ENCODE results near the gene GTPBP1.

The GTPBP1 gene

DNA sequence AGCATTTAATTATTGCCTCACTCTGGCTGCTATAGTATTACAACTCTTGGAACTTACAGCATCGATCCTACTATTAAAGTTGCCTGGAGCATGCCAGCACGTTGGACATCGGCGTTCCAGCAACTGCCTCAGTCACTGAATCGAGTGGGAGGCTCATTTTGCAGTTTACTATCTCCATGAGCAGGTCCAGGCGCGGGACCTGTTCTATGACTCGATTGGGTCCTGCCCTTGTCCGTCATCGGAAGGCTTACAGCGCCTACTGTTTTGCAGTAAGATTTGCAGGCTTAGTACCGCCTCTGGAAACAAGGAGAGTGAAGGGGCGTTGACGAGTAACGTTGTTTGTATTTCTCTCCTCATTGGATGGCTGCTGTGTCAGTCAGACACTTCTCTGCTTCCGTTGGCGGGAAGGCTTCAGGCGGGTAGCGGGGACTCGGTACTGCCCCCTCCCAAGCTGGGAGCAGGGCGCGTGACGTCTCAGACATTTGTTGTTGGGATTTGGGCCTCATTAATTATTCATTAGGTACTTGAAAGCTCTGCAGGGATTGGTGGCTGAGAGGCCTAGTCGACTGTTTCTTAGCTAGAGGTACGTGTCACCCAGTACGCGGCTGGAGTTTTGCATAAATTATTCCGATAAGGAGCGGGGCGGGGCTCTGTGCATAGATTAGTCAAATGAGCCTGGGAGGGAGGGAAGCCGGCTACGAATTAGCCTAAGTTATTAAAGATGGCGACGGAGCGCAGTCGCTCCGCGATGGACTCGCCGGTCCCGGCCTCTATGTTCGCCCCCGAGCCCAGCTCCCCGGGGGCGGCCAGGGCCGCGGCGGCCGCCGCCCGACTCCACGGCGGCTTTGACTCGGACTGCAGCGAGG is at the start of gene GTPBP1:
Gene GTPBP1 (plus strand): TSS at position 710 of the 866 bp plus-strand sequence. CDS start 12 bp downstream, at position 722.
- peak; percentile 95 to 100 (median 98) for DNase-seq

DNA sequence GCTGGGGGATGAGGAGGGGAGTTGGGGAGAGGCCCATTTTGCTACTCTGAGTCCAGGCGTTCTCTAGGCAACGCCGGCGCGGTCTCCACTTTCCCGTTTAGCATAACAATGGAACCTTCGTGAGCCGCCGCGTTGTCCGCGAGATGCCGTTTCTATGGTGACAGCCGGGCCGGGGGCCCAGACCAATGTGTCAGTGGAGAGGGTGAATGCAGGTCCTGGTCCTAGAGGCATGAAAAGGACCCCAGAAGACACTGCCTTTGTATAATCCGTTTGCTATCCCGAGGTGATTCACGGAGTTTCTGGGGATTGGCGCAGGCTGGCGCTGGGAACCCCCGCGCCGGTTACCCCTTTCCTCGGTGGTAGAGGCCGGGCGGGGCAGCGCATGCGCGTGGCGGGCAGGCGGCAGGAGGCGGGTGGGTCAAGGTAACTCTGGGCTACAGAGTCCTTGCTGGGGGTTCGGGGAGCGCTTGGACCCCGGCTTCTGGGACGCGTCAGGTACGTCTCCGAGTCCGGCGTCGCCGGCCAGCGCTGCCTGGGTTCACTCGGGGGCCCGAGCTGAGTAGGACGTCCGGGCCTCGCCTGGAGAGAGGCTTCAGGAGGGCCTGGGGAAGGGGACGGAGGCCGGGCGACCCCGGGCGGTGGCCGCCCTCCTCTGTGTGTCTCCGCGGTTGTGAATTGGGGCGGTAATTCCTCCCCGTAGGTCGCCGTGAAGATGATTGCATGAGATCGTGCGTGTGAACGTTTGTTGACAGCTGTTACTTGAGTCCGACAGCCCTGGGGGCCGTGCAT is 49.3 kb upstream of the GTPBP1 start, which contains the start of the genes CBY1 and FAM227A:
Gene CBY1 (plus strand): TSS at position 383 of the 789 bp plus-strand sequence. CDS start 11,417 bp downstream, outside the sequence.
Gene FAM227A (minus strand): TSS at position 137 of the 789 bp plus-strand sequence. CDS start 6,224 bp downstream, outside the sequence.
- DNase-seq, result peak; percentile 68 to 89 (median 82)

DNA sequence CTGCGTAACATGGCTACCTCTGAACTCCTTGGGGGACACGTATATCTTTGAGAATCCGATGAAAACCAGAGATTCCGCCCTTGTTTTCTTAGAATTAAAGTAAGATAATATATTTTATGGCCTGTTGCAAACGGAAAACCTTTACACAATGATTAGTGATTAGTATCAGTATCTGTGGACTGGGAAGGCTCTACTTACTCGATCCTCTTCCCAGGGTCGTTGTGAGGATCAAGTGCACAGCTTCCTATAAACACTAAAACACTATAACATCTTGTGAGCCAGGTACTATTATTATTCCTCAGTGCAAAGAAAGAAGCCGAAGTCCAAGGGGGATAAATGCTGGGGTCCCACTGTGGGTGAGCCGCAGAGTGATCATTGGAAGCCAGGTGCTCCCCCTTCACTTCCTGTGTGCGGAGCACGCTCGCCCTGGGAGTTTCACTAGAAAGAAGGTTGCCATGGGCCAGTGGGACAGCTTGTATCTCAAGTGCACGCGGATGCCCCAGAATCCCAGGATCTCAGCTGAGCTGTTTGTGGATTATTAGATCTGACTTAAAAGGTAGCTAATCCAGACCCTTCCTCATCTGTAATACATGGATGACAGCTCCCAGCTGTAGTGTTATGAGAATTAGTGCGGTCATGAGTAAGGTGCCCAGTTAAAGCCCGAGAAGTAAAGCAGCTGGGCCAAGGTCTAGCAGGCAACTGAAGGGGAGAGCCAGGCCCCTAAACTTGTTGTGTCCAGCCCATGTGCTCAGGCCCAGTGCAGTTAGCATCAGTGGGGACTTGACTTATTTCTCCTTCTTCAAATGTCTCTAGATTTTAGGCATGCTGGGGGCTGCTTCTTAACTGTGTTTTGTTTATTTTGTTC is 48.5 kb upstream of the GTPBP1 start:
- DNase-seq, result peak in 4 of 6 experiments; percentile 1 to 40 (median 12)

DNA sequence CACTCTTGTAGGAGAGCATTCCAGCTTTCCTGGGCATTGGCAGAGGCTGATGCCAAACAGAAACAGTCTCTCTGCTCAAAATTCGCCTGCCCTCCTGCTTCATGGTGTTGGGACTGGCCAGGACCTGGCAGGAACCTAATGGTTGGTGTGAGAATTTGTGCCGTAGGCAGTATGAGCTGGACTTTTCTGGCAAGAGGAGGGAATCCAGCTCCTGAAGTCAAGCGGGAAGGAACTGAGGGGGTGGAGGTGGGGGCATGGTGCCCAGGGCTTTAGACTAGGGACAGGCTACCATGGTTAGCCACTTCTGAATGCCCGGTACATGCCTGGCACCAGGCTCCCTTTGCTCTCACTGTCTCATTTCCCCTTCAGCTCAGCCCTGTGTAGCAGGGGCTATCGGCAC is 30.9 kb upstream of the GTPBP1 start:
- no peak for DNase-seq

DNA sequence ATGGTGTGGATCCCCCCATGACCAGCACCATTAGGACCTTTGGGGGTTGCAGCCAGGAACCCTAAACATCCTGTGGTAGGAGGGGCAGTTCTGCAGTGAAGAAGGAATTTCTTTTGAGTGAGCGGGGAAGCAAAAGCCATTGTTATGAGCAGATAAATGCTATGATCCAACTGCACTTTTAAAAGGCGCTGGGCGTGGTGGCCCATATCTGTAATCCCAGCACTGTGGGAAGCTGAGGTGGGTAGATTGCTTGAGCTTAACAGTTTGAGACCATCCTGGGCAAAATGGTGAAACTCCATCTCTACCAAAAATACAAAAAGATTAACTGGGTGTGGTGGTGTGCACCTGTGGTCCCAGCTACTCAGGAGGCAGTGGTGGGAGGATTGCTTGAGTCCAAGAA is 29.9 kb upstream of the GTPBP1 start:
- DNase-seq, result no peak

DNA sequence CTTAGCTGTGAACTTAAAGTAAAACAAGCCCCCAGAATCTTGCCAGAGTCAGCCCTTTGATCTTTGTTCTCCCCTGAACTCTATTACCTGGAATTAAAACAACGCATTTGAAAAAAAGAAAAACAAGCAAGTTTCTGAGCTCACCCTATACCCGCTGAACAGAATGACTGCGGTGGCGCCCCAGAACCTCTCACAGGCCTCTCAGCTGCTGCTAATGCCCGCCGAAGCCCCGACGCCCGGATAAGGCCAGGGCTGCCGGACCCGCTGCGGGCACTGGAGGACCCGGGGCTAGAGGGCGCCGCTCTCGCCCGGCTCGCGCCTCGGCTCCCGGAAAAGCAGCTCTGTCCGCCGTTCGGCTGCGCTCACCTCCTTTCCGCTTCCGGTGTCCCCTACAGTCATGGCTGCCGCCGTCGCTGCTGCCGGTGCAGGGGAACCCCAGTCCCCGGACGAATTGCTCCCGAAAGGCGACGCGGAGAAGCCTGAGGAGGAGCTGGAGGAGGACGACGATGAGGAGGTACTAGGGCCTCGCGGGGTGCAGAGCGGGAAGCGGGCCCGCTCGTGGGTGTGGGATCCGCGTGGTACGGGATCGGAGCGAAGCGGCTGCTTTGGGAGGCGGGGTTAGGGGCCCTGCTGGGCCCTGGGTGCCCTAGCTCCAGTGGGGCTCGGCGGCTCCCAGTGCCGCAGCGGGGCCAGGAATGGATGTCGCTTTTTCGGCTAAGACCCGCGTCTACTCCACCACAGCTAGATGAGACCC is 24.0 kb upstream of the GTPBP1 start, which contains the start of gene TOMM22:
Gene TOMM22 (plus strand): TSS at position 376 of the 754 bp plus-strand sequence. CDS start 22 bp downstream, at position 398.
- peak; percentile 70 to 84 (median 74) for DNase-seq

DNA sequence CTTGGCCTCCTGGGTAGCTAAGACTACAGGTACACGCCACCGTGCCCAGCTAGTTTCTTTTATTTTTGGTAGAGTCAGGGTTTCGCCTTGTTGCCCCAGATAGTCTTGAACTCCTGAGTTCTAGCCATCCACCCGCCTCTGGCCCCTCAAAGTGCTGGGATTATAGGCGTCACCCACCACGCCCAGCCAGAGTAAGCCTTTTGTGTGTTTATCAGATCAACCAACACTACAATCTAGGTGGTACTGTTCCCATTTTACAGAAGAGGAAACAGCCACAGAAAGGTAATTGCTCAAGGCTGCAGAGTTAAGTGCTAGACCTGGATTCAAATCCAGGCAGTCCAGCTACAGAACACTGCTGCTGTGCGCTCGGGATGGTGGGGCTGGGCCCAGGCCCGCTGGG is 20.8 kb upstream of the GTPBP1 start:
- no peak for DNase-seq

DNA sequence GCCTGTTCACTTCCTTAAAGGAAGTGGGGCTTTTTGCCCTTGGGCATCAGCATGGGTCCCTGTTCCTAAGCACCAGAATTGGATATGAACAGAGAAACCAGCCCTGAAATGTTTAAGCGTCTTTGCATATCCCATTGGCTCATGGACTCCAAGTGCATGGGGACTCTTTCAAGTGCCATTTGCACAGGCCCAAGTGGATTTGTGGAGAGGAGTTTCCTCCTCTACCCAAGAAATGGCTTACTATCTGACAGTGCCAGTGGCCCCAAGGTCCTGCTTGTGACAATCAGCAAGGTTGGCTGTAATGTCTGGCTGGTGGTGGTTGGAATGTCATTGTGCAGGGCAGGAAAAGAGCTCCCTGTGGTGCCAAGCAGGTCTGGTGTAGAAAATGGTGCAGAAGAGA is 20.0 kb upstream of the GTPBP1 start:
- no peak for DNase-seq

DNA sequence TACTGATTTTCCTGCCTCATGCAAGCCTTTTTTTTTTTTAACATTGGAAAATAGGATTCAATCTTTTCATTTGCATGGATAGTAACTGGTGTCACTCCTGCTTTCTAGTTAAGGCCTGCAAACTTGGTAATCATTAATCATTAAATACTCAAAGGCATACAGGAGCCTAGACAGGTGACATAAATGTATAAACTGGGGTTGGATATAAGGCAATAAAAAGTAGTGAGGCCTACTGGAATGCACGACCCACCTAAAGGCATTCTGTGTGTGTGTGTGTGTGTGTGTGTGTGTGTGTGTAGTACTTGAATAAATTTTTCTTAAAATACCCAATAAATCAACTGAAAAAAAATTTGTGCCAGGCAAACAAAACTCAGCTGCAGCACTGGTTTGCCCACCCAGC is 16.1 kb upstream of the GTPBP1 start:
- DNase-seq, result no peak

DNA sequence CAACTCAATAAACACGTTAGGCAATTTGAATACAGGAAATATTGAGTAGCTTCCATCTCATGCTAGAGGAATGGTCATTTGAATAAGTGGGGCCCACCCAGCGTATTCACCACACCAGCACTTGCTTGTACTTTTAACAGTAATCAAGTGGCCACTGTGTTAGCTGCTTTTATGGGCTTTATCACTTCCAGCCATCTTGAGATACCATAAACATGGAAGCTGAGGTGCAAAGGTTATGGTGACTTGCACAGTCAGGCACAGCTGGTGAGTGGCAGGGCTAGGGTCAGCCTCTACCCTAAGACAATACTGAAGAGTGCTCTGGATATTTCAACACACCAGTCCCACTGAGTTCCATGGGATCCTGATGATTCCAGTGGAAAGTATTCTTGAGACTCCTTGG is 11.7 kb upstream of the GTPBP1 start:
- no peak for DNase-seq

DNA sequence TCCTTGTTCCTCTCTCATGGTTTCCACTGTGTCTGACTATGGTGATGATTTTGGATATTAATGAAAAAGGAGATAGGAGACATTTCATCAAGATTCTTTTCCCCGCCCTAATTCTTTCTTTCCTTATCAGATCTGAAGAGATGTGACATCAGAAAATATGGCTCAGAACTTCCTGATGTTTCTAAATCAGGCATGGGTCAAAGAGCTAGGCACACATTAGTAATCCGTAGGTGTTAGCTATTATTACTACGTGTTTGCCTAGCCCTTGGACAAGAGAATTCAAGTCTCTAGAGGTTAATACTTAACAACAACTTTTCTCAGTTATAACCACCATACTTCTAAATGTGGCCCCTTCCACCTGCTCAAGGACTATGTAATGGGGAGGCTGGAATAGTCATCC is 10.8 kb upstream of the GTPBP1 start:
- no peak for DNase-seq

DNA sequence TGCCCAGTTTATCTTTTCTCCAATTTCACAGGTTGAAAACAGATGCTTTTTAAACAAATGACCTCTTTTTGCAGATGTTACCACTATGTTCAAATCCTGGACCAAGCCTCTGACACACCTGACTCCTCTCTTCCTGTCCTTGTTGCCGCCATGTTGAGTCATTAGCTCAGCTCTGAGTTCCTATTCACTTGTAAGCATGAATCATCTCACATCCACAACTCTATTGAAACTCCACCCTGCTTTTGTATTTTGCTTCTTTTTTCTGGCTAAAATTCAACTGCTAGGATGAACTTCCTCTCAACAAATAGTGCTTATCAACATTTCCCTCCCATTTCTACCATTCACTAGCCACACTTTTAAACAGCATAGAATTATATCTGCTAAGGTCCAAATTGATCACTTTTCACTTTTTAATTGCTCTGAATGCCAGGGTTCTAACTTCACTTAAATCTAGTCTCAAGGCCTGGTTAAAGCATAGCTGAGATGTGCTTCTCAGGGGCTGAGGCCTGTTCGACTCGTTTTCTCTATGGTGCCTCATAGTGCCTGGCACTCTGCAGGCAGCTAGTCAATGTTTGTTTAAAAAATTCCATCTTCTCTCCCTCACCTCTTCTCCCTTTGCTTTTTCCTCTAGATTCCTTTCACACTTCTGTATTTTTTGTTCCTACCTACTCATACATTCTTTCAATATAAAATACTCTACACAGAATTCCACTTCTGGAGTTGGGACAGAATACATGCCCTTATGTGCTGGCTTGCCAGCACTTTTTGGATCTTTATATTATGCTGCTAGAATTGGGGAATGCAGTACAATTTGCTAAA is 8.9 kb upstream of the GTPBP1 start:
- no peak for DNase-seq

DNA sequence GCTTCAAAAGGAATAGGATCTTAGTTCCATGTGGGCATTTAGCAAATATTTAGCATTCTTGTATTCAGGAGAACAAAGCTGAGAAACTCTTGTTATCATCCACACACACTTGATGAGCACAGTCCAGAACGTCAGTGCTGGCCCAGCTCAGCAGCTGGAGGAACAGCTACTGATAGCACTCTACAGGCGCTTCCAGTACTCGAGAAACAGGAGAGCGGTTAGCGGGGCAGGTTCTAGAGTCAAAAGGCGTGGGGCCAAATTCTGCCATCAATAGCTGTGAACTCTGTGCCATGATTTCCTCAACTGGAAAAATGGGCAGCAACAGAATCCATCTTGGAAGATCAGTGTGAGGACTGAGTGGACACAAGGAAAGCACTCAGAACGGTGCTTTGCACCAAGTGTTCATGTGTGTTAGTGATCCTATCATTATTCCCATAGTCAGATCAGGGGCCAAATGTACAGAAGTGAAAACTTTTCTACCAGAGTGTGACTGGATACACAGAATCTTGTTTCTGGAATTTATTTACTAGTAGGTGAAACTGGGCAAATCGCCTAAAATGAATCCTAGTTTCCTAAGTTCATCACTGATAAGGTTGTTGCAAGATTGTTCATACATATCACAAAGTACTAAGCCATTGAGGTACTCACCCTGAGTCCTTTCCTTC is 8.2 kb upstream of the GTPBP1 start:
- DNase-seq, result no peak

DNA sequence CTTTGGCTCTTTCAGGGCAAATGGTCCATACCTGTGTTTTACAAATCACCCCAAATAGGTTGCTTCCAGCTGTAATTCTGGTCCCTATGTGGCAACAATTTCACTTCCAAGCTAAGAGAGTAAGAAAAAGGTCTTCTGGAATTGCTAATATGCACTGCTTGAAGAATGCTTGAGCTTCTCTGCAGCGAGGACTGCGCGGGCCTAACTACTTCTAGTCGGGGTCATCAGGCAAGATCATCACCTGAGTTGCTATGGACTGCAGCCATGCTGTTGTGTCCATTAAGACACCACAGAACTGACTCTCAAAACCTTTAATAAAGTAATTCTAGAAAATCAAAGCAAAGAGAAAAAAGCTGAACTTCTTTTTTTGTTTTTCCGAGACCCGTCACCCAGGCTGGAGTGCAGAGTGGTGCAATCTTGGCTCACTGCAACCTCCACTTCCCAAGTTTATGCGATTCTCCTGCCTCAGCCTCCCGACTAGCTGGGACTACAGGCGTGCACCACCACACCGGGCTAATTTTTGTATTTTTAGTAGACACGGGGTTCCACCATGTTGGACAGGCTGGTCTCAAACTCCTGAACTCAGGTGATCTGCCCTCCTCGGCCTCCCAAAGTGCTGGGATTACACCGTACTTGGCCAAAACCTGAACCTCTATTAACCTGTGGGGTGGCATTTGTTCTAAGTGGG is 7.2 kb upstream of the GTPBP1 start:
- no peak for DNase-seq

DNA sequence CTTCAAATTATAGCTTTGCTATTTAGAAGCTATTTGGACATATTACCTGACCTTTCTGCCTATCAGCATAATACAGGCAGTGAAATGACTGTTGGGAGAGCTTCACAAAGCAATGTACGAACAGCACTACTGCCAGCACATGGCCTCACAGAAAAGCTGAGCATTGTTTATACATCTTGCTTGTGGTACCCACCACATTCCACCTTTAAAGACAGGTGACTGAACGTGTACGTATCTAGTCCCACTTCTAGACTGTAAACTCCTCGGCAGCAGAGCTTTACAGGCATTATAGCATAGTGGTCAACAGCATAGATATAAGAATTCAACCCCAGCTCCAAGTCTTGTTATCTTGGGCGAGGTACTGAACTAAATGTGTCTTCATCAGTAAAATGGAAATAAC is 6.6 kb upstream of the GTPBP1 start:
- DNase-seq, result peak in 1 of 6 experiments; percentile 34

DNA sequence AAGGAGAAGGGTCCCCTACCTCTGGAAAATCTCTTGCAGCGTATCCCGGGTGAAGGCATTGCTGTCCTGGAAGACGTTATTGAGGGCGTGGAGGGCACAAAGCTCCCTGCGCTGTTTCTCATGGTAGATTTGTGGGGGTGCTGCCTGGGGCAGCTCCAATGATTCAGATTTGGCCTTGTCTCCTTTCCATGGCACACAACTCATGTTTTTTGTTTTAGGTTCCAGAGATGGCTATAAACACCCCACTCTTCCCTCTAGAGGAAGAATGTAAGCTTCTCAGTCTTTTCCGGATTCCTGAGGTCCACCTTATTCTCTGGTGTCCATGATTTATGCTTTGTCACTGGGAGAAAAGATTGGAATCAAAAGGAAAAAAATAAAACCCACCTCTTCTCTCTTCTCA is 6.0 kb upstream of the GTPBP1 start:
- DNase-seq, result no peak

DNA sequence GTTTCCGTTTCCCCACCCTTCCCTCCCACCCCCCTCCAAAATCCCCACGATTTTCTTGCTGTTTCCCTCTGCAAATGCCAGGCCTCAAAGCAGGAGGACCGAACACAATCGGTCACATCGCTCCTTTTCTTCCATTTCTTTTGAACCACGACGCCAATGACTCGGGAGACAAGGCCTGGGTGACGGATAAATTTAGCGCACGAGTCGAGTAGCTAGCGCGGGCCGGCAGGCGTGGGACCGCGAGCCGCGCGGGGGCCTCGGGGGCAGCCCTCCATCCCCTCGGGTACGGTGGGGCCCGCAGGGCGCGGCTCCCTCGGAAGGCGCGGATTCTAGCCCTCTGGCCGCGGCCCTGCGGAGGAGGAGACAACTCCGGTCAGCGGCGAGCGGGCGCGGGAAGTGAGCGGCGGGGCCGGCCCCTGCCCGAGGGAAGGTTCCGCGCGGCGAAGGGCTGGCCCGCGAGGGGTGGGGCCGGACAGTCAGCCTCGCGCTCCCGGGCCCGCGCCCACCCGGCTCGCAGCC is 5.4 kb upstream of the GTPBP1 start:
- DNase-seq, result peak in 4 of 6 experiments; percentile 54 to 71 (median 59)

DNA sequence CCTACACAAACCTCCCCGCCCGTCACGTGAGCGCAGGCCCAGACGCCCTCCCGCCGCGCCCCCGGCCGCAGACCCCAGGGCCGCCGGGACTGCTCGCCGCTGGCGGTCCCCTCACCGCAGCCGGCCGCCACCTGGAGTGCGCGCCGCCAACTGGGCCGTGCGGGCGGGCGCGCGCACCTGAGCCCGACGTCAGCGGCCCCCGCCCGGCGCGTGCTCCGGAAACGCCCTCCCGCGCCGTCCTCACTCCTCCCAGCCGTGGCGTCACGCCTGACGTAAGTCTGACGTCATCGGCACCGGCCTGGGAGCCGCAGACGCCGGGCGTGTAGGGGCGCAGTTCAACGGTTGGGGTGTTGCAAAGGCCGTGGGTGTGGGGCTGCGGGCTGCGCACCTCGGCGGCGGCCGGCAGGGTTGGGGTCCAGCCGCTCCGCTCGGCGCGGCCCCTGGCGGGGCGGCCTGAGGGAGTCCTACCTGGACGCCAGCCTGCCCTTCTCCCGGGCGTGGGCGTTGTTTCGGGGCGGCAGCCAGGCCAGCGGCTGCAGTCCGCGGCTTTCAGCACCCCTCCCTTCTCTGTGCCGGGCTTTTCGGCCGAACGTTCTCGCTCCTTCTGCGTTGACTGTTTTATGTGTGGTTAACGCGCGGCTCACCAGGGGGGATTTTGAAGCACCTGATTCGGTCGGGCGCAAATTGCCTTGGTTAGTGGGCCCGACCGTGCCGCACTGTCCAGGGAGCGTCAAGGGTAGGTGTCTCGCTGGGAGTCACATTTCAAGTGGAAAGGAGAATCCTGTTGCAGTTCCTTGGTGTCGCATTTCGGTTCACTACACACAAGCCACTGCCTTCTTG is 4.7 kb upstream of the GTPBP1 start, which contains the start of gene JOSD1:
Gene JOSD1 (minus strand): TSS at position 155 of the 840 bp plus-strand sequence. CDS start 956 bp downstream, outside the sequence.
- DNase-seq, result peak; percentile 95 to 98 (median 97)

Data from stimulated activated naive CD4-positive, alpha-beta T cell (primary cell).